Gastrocnemius medialis (tissue), 4 donors: ENCODE data around the gene SPATA7.

ENCODE experiments used
- POLR2A ChIP-seq, 2 donors: fragments of 450-650 bp; IDR thresholded peaks; one replicate each; pipeline ENCODE4 v1.6.1; 2017; ENCODE audit warnings: antibody characterized with exemption in 2 of 2, mild to moderate bottlenecking in 2 of 2, moderate library complexity in 2 of 2
- TF ChIP-seq, protein P1 (sequence below), 5 experiments: fragments of 450-650 bp in 3 of 5; fragments of 200-600 bp in 2 of 5; sonication (generic) in 2 of 5; IDR thresholded peaks in 4 of 5; conservative IDR thresholded peaks in 1 of 5; 1 replicate in 4 of 5; 2 replicates in 1 of 5; pipeline ENCODE4 v1.5.1; 2016 to 2019; ENCODE audit warnings: antibody characterized with exemption in 5 of 5, mild to moderate bottlenecking in 3 of 5, moderate library complexity in 3 of 5

DNA sequence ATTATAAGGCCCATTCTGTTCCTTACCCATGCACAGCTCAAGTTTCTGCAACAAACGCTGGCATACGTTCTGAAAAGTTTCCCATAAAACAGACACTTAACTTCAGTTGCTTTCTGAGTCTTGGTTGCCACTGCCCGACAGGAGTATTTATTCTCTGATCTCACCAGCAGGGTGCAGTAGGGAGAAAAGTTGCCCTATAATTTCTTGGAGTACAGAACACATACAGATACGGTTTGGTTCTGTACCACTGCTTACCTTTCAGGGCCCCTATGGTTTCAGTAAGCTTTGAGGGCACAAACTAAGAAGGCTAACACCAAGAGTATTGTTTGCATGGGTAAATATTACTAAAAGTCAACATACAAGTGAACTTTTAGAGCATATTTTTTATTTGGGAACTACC is 77.9 kb downstream of the SPATA7 start:
- no peak for TF ChIP-seq POLR2A (IDR thresholded peaks at IDR 0.05)
- TF ChIP-seq, protein P1, sequence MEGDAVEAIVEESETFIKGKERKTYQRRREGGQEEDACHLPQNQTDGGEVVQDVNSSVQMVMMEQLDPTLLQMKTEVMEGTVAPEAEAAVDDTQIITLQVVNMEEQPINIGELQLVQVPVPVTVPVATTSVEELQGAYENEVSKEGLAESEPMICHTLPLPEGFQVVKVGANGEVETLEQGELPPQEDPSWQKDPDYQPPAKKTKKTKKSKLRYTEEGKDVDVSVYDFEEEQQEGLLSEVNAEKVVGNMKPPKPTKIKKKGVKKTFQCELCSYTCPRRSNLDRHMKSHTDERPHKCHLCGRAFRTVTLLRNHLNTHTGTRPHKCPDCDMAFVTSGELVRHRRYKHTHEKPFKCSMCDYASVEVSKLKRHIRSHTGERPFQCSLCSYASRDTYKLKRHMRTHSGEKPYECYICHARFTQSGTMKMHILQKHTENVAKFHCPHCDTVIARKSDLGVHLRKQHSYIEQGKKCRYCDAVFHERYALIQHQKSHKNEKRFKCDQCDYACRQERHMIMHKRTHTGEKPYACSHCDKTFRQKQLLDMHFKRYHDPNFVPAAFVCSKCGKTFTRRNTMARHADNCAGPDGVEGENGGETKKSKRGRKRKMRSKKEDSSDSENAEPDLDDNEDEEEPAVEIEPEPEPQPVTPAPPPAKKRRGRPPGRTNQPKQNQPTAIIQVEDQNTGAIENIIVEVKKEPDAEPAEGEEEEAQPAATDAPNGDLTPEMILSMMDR (IDR thresholded peaks at IDR 0.05 in 4 of 5, conservative IDR thresholded peaks at IDR 0.05 in 1 of 5), result peak in 1 of 5 experiments; percentile 19
